ENCODE data around the gene FKBP6.
A peak's percentile ranks its signal among the peaks of the same experiment; 100 is the strongest.
"Not testable (repeated sequence)": the region's sequence is repeated elsewhere in the genome, so short reads cannot be mapped to it uniquely, and the experiment has no call there.

FKBP6 gene, protein sequence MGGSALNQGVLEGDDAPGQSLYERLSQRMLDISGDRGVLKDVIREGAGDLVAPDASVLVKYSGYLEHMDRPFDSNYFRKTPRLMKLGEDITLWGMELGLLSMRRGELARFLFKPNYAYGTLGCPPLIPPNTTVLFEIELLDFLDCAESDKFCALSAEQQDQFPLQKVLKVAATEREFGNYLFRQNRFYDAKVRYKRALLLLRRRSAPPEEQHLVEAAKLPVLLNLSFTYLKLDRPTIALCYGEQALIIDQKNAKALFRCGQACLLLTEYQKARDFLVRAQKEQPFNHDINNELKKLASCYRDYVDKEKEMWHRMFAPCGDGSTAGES

GRCh38 chr7:73327922-73328321 lies at the start of gene FKBP6, which contains the start of gene TRIM50:
Gene FKBP6 (plus strand): TSS chr7:73328161. CDS start chr7:73328429, 268 bp downstream.
Gene TRIM50 (minus strand): TSS chr7:73328082. CDS start chr7:73324787, 3,295 bp downstream.
- not testable (repeated sequence) for DNase-seq

DNA sequence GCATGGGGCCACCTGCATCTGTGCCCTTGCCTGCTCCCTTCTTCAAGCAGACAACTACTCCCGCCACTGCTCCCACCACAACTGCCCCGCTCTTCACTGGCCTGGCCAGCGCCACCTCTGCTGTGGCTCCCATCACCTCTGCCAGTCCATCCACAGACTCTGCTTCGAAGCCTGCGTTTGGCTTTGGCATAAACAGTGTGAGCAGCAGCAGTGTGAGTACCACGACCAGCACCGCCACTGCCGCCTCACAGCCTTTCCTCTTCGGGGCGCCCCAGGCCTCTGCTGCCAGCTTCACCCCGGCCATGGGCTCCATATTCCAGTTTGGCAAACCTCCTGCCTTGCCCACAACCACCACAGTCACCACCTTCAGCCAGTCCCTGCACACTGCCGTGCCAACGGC lies 30.7 kb upstream of the FKBP6 start:
- not testable (repeated sequence) for DNase-seq

DNA sequence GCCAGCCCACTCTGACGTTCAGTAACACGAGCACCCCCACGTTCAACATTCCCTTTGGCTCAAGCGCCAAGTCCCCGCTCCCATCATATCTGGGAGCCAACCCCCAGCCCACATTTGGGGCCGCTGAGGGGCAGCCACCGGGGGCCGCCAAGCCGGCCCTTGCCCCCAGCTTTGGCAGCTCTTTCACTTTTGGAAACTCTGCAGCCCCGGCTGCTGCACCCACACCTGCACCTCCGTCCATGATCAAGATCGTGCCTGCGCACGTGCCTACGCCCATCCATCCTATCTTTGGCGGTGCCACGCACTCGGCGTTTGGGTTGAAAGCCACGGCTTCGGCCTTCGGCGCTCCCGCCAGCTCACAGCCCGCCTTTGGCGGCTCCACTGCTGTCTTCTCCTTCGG lies 30.3 kb upstream of the FKBP6 start:
- not testable (repeated sequence) for DNase-seq

- not testable (repeated sequence) for DNase-seq
These were observed 28.1 kb upstream of the FKBP6 start for GRCh38 chr7:73299812-73300211.

DNA sequence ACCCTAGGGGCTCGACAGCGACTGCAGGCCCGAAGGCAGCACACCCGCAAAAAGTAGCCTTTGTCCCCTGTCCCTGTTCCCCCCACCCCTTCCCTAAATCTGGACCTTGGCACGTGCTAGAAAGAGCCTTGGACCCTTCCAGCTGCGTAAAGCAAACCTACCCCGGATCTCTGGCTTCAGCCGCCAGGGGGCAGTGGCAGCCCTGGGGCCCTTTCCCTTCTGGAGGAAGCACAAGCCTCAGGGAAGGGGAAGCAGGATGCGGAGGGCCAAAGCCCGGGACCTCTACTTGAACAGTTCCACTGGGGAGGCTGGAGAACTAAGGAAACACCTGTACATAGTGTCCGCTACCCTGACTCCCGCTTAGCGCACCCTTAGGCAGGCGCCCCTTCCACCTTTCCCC lies 26.9 kb upstream of the FKBP6 start:
- not testable (repeated sequence) for DNase-seq

GRCh38 chr7:73302846-73303245 lies 25.1 kb upstream of the FKBP6 start:
- not testable (repeated sequence) for DNase-seq

DNA sequence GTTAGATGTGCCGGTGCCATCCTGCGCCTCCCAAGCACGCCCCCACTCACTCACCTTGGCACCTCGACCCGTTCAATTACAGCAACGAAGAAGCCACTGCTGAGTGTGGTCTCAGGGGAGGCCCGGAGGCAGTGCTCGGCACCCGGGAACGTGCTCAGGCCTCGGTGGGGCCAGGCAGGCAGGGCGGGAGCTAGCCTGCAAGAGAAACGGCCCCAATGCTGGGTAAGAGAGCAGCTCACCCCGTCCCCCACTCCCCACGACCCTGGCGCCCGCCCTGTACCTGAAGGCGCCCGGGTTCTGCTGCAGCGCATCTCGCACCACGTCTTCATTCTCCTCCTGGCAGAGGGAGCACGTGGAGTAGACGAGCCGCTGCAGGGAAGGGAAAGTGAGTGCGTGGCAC lies 24.4 kb upstream of the FKBP6 start:
- no peak for DNase-seq

- no peak for DNase-seq
These were observed 23.9 kb upstream of the FKBP6 start for GRCh38 chr7:73304071-73304470.

GRCh38 chr7:73304612-73305387 lies 23.2 kb upstream of the FKBP6 start:
- not testable (repeated sequence) for DNase-seq

DNA sequence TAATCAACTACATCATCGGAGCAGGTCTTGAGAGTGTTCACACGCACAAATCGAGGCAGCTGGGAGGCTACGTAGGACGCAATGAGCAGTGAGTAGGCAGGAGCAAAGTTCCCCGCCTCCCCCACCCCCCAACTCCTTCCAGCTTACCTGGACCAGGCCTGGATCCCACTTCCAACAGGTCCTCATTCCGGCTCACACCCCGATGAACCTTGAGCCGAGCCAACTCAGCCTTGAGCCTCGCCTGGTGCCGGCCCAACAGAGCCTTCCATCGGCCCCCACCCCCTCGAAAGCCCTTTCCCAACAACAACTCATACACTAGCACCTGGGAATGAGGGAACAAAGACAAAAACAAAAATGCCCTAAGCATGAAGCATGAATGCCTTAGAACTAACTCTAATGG lies 20.5 kb upstream of the FKBP6 start:
- DNase-seq = no peak

GRCh38 chr7:73308074-73308664 lies 19.8 kb upstream of the FKBP6 start:
- no peak for DNase-seq

DNA sequence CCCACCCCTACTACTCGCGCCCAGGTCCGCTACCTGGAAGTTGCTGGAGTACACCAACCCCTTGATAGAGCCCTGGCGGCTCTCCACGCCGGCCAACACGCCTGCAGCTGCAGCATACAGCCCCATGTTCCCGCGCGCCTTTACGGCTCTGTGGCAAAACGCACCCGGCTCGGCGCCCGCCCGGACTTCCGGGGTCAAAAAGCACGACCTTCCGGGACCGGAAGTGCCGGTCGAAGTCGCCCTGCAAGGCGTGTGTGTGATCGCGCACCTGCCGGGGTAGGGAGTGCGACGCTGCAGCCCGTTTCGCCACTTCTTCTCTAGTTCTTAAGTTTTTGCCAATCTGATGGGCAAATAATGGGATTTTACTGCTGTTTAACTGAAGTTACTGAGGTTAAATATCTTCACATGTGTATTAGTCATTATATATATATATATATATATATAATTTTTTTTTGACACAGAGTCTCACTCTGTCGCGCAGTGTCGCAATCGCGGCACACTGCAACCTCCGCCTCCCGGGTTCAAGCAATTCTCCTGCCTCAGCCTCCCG lies 19.2 kb upstream of the FKBP6 start, which contains the start of gene NSUN5:
Gene NSUN5 (minus strand): TSS at position 162 of the 550 bp plus-strand sequence. CDS start 36 bp downstream, at position 126.
- peak; percentile 76 for DNase-seq

GRCh38 chr7:73311421-73311820 lies 16.5 kb upstream of the FKBP6 start:
- DNase-seq = not testable (repeated sequence)

GRCh38 chr7:73312831-73313520 lies 15.0 kb upstream of the FKBP6 start:
- DNase-seq = no peak

- DNase-seq = no peak
These were observed 14.4 kb upstream of the FKBP6 start for GRCh38 chr7:73313521-73313906.

- no peak for DNase-seq
These were observed 13.7 kb upstream of the FKBP6 start for GRCh38 chr7:73314271-73314670.

DNA sequence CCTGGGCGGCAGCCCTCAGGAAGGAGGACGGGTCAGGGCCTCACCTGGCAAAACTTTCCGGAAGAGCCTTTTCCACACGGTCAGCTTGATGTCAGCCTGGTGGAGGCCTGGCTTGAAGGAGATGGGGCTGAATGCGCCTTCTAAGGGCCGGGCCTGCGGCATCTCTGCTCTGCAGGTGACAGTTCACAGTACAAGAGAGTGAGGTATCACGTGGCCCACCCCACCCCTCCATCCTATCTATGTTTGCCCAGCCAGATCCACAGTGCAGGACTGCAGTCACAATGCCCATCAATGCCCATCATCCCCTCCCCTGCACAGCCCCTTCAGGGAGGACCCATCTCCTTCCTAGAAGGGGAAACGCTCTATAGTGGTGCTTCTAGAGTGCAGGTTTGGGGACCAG lies 11.4 kb upstream of the FKBP6 start:
- no peak for DNase-seq

- DNase-seq = not testable (repeated sequence)
These were observed 9.2 kb upstream of the FKBP6 start for GRCh38 chr7:73318656-73319204.

- not testable (repeated sequence) for DNase-seq
These were observed 8.4 kb upstream of the FKBP6 start for GRCh38 chr7:73319541-73319940.

- DNase-seq = not testable (repeated sequence)
These were observed 8.0 kb upstream of the FKBP6 start for GRCh38 chr7:73320009-73320408.

DNA sequence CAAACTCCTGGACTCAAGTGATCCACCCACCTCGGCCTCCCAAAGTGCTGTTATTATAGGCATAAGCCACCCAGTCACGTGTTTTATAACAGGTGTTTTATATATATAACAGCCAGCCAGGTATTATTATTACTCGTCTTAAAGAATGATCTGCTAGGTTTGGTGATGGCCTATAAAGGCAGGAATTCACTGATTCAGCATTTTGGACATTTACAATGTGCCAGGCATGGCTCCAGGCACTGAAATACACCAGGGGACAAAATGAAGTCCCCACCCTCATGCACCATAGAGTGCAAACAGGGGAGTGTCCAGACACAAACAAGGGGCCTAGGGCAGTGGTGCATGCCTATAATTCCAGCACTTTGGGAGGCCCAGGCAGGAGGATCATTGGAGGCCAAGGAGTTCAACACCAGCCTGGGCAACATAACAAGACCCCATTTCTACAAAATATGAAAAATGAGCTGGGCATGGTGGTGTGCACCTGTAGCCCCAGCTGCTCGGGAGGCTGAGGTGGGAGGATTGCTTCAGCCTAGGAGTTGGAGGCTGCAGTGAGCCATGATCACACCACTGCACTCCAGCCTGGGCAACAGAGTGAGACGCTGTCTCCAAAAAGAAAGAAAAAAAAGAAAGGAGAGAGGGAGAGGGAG lies 4.4 kb upstream of the FKBP6 start:
- DNase-seq = not testable (repeated sequence)
